SU-DHL-6 (cell line): ENCODE results near the gene PITPNM3.

Experiments used
- H2AFZ ChIP-seq: fragments of 200-600 bp; sonication (generic); 2 replicates; pipeline ENCODE4 v1.6.1; 2014; ENCODE audit warnings: low read depth, mild to moderate bottlenecking, moderate library complexity, mixed read lengths, antibody characterized with exemption, low read length; ENCODE audit not compliant: severe bottlenecking
- H3F3A ChIP-seq: fragments of 200-600 bp; shearing (Covaris generic); 2 replicates; pipeline ENCODE4 v1.6.0; 2016; ENCODE audit warnings: antibody characterized with exemption, mild to moderate bottlenecking; ENCODE audit not compliant: insufficient read depth
- H3K27ac ChIP-seq: fragments of 200-600 bp; sonication (generic); 2 replicates; pipeline ENCODE4 v1.5.1; 2016; ENCODE audit warnings: low read depth, mild to moderate bottlenecking, low read length, moderate library complexity, mixed read lengths
- H3K27me3 ChIP-seq: fragments of 200-600 bp; sonication (generic), shearing (Covaris generic); 2 replicates; pipeline ENCODE4 v1.6.0; 2014; ENCODE audit warnings: mild to moderate bottlenecking, low read length
- H3K36me3 ChIP-seq: fragments of 200-600 bp; sonication (generic); 2 replicates; pipeline ENCODE4 v1.6.1; 2014; ENCODE audit warnings: mild to moderate bottlenecking, low read length, mixed read lengths
- H3K4me2 ChIP-seq: fragments of 300-600, 200-600 bp; shearing (Covaris generic), sonication (generic); 2 replicates; pipeline ENCODE4 v1.6.0; 2014; ENCODE audit warnings: low read length, low read depth, mild to moderate bottlenecking; ENCODE audit not compliant: poor library complexity, severe bottlenecking
- H3K4me3 ChIP-seq: fragments of 200-600 bp; sonication (generic); 2 replicates; pipeline ENCODE4 v1.5.1; 2014; ENCODE audit warnings: antibody characterized with exemption, low read length, mild to moderate bottlenecking, mixed read lengths; ENCODE audit not compliant: insufficient read depth, poor library complexity, severe bottlenecking
- H3K79me2 ChIP-seq: fragments of 200-600 bp; sonication (generic); 2 replicates; pipeline ENCODE4 v1.6.1; 2014; ENCODE audit warnings: mild to moderate bottlenecking, low read length, moderate library complexity; ENCODE audit not compliant: insufficient read depth
- H3K9ac ChIP-seq: fragments of 200-600 bp; sonication (generic); 2 replicates; pipeline ENCODE4 v1.7.0; 2014; ENCODE audit warnings: mild to moderate bottlenecking, low read length
- H3K9me2 ChIP-seq: fragments of 200-600 bp; sonication (generic); replicated peaks from 2 replicates; pipeline ENCODE4 v1.6.1; 2014; ENCODE audit warnings: low read length; ENCODE audit not compliant: insufficient read depth
- H3K9me3 ChIP-seq: fragments of 200-600 bp; sonication (generic); 2 replicates; pipeline ENCODE4 v1.6.1; 2014; ENCODE audit warnings: low read length, mixed read lengths; ENCODE audit not compliant: insufficient read depth
- H4K20me1 ChIP-seq: fragments of 200-600 bp; sonication (generic); 2 replicates; pipeline ENCODE4 v1.6.1; 2014; ENCODE audit warnings: low read depth, mild to moderate bottlenecking, antibody characterized with exemption, low read length, moderate library complexity, mixed read lengths
- CTCF ChIP-seq: fragments of 200-600 bp; sonication (generic); IDR thresholded peaks from one replicate; pipeline ENCODE4 v1.5.1; 2017; ENCODE audit warnings: antibody characterized with exemption, mild to moderate bottlenecking, low read length, moderate library complexity; ENCODE audit not compliant: insufficient read depth, poor library complexity, severe bottlenecking
- EZH2phosphoT487 ChIP-seq: fragments of 200-600 bp; sonication (generic), shearing (Covaris generic); conservative IDR thresholded peaks from 2 replicates; pipeline ENCODE4 v1.6.1; 2018; ENCODE audit warnings: mild to moderate bottlenecking, antibody characterized with exemption, low read length, moderate library complexity, mixed read lengths

Gene PITPNM3

GRCh38 chr17:6547336-6547735, 9.0 kb downstream of the PITPNM3 start:
- no peaks in the 10 kb centered on the region for H3K36me3 ChIP-seq
- H3K79me2 ChIP-seq = no peaks in the 10 kb centered on the region
- TF ChIP-seq EZH2phosphoT487 (no peak), CTCF (no peak)
- H3F3A ChIP-seq = no peaks in the 10 kb centered on the region
- H3K9me3 ChIP-seq = no peaks in the 10 kb centered on the region
- no peaks in the 10 kb centered on the region for H4K20me1 ChIP-seq
- no peak overlapping the region for H3K4me3 ChIP-seq
- H3K27me3 ChIP-seq = no peaks in the 10 kb centered on the region
- no peaks in the 10 kb centered on the region for H3K9me2 ChIP-seq
- no peak overlapping the region for H3K4me2 ChIP-seq
- H2AFZ ChIP-seq = no peak overlapping the region
- no peak overlapping the region for H3K9ac ChIP-seq
- no peak overlapping the region for H3K27ac ChIP-seq

DNA sequence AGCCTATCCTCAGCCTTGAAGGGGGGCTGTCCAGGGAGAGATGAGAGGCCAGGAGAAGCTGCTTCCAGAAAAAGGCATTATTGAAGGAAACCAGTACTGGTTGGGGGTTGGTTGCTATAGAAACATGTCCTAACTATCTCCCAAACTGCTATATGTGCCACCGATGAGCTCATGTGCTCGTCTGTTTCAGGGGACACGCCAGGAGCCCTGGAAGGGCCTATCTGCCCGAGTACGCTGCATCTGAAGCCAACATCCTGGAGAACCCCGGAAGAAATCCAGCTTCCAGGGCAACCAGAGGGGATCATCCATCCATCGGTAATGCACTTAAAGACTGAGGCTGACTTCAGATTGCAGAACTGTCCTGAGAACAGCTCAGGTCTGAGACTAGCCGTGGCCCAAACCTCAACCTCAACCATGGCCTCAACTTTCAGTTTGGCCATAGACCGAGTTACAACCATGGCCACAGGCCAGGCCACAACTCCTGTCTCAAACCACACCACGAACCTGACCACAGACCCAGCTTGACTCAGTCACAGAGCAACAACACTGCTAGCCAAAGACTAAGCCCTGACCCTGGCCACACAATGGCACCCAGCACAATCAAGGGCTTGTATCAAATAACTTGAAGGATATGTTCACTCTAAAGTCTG, 10.2 kb downstream of the PITPNM3 start:
- Histone ChIP-seq H3K4me2 (no peak overlapping the region), H3K9ac (no peak overlapping the region)
- TF ChIP-seq CTCF = no peak
- no peak for TF ChIP-seq EZH2phosphoT487

DNA sequence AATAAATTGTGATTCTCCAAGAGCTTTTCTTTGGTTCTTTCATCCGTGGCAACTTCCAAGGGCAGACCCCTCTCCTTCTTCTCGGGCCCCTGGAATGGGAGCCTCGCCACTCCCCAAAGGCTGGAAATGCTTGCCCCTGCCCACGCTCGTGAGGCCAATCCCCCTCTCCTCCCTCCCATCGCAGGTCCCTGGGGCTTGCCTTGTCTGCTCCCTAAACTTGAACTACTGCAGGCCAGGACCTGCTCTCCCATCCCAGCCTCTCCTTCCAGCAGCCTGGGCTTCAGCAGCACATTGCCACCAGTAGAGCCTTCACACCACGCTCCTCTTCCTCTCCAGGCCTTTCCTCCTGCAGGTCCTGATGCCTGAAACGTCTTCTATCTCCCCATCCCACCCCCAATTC, 11.1 kb downstream of the PITPNM3 start:
- Histone ChIP-seq H3K27ac (no peak overlapping the region), H3F3A (no peaks in the 10 kb centered on the region), H3K9me2 (no peaks in the 10 kb centered on the region), H3K4me2 (no peak overlapping the region), H3K36me3 (no peaks in the 10 kb centered on the region), H3K9me3 (no peaks in the 10 kb centered on the region), H3K9ac (no peak overlapping the region), H3K79me2 (no peaks in the 10 kb centered on the region), H2AFZ (no peak overlapping the region), H4K20me1 (no peaks in the 10 kb centered on the region), H3K4me3 (no peak overlapping the region), H3K27me3 (no peaks in the 10 kb centered on the region)
- TF ChIP-seq EZH2phosphoT487 = no peak
- TF ChIP-seq CTCF = no peak

More for the DNA sequence above, 10.2 kb downstream of the PITPNM3 start:
- H3K9me3 ChIP-seq = no peaks in the 10 kb centered on the region
- H2AFZ ChIP-seq = no peak overlapping the region
- H3K36me3 ChIP-seq = no peaks in the 10 kb centered on the region
- no peaks in the 10 kb centered on the region for H3F3A ChIP-seq
- no peak overlapping the region for H3K27ac ChIP-seq
- H3K79me2 ChIP-seq = no peaks in the 10 kb centered on the region
- no peak overlapping the region for H3K4me3 ChIP-seq
- H3K9me2 ChIP-seq = no peaks in the 10 kb centered on the region
- no peaks in the 10 kb centered on the region for H4K20me1 ChIP-seq
- H3K27me3 ChIP-seq = no peaks in the 10 kb centered on the region
